Measurements from ENCODE around the gene ADCY9.
"Not testable (repeated sequence)": the region's sequence is repeated elsewhere in the genome, so short reads cannot be mapped to it uniquely, and the experiment has no call there.

The ADCY9 gene

GRCh38 chr16:3961449-3961849 is 154.8 kb downstream of the ADCY9 start:
- no peaks in the 10 kb centered on the region for H3K27me3 ChIP-seq (ENCODE audit: control insufficient read depth, insufficient read depth, low read length)
- peaks cover 8% of the 10 kb centered on the region for H3K4me1 ChIP-seq (ENCODE audit: control insufficient read depth, insufficient read depth, low read length)
- peak overlapping the region; percentile 73 for H3K4me3 ChIP-seq (ENCODE audit: low read length)
- no peaks in the 10 kb centered on the region for H3K9me3 ChIP-seq (replicated peaks; ENCODE audit: low read length)
- H3K36me3 ChIP-seq (ENCODE audit: insufficient read depth, low read length), result peaks cover 10% of the 10 kb centered on the region
- peak overlapping the region; percentile 85 for H3K9ac ChIP-seq (ENCODE audit: low read depth, low read length)
- peak overlapping the region; percentile 92 for H3K4me2 ChIP-seq (ENCODE audit: low read length)

GRCh38 chr16:3959926-3960590 is 156.2 kb downstream of the ADCY9 start:
- Histone ChIP-seq H3K4me3 (ENCODE audit: low read length) (peak overlapping the region; percentile 73), H3K4me2 (ENCODE audit: low read length) (peak overlapping the region; percentile 92), H3K9ac (ENCODE audit: low read depth, low read length) (peak overlapping the region; percentile 85)
- not testable (repeated sequence) for H3K9me3 ChIP-seq (replicated peaks; ENCODE audit: low read length); H3K4me1 ChIP-seq (ENCODE audit: control insufficient read depth, insufficient read depth, low read length); H3K27me3 ChIP-seq (ENCODE audit: control insufficient read depth, insufficient read depth, low read length); H3K36me3 ChIP-seq (ENCODE audit: insufficient read depth, low read length)

- H3K9ac ChIP-seq (ENCODE audit: low read depth, low read length), result no peak overlapping the region
- H3K4me1 ChIP-seq (ENCODE audit: control insufficient read depth, insufficient read depth, low read length), result peaks cover 17% of the 10 kb centered on the region
- H3K27me3 ChIP-seq (ENCODE audit: control insufficient read depth, insufficient read depth, low read length), result no peaks in the 10 kb centered on the region
- no peak overlapping the region for H3K4me3 ChIP-seq (ENCODE audit: low read length)
- no peak overlapping the region for H3K4me2 ChIP-seq (ENCODE audit: low read length)
- no peaks in the 10 kb centered on the region for H3K9me3 ChIP-seq (replicated peaks; ENCODE audit: low read length)
- H3K36me3 ChIP-seq (ENCODE audit: insufficient read depth, low read length), result no peaks in the 10 kb centered on the region
Observed at GRCh38 chr16:3959148-3959547, 157.1 kb downstream of the ADCY9 start.

- Histone ChIP-seq H3K4me3 (ENCODE audit: low read length) (no peak overlapping the region), H3K27me3 (ENCODE audit: control insufficient read depth, insufficient read depth, low read length) (peaks cover 3% of the 10 kb centered on the region), H3K9me3 (replicated peaks; ENCODE audit: low read length) (no peaks in the 10 kb centered on the region), H3K9ac (ENCODE audit: low read depth, low read length) (no peak overlapping the region), H3K4me1 (ENCODE audit: control insufficient read depth, insufficient read depth, low read length) (peaks cover 24% of the 10 kb centered on the region), H3K4me2 (ENCODE audit: low read length) (no peak overlapping the region), H3K36me3 (ENCODE audit: insufficient read depth, low read length) (no peaks in the 10 kb centered on the region)
Observed at GRCh38 chr16:3957344-3957980, 158.8 kb downstream of the ADCY9 start.

GRCh38 chr16:3954411-3954921 is 161.8 kb downstream of the ADCY9 start:
- Histone ChIP-seq H3K4me2 (ENCODE audit: low read length) (no peak overlapping the region), H3K9me3 (replicated peaks; ENCODE audit: low read length) (no peaks in the 10 kb centered on the region), H3K4me3 (ENCODE audit: low read length) (no peak overlapping the region), H3K27me3 (ENCODE audit: control insufficient read depth, insufficient read depth, low read length) (peaks cover 3% of the 10 kb centered on the region), H3K4me1 (ENCODE audit: control insufficient read depth, insufficient read depth, low read length) (peaks cover 44% of the 10 kb centered on the region), H3K9ac (ENCODE audit: low read depth, low read length) (no peak overlapping the region), H3K36me3 (ENCODE audit: insufficient read depth, low read length) (no peaks in the 10 kb centered on the region)

- Histone ChIP-seq H3K9me3 (replicated peaks; ENCODE audit: low read length) (no peaks in the 10 kb centered on the region), H3K9ac (ENCODE audit: low read depth, low read length) (no peak overlapping the region), H3K27me3 (ENCODE audit: control insufficient read depth, insufficient read depth, low read length) (peaks cover 3% of the 10 kb centered on the region)
Observed at GRCh38 chr16:3953728-3954410, 162.4 kb downstream of the ADCY9 start.

GRCh38 chr16:3952737-3953131 is 163.5 kb downstream of the ADCY9 start:
- H3K4me1 ChIP-seq (ENCODE audit: control insufficient read depth, insufficient read depth, low read length), result peaks cover 55% of the 10 kb centered on the region
- H3K9ac ChIP-seq (ENCODE audit: low read depth, low read length), result no peak overlapping the region
- peak overlapping the region; percentile 79 for H3K4me2 ChIP-seq (ENCODE audit: low read length)
- H3K36me3 ChIP-seq (ENCODE audit: insufficient read depth, low read length), result no peaks in the 10 kb centered on the region
- peak overlapping the region; percentile 14 for H3K4me3 ChIP-seq (ENCODE audit: low read length)
- no peaks in the 10 kb centered on the region for H3K9me3 ChIP-seq (replicated peaks; ENCODE audit: low read length)
- peaks cover 3% of the 10 kb centered on the region for H3K27me3 ChIP-seq (ENCODE audit: control insufficient read depth, insufficient read depth, low read length)

More at GRCh38 chr16:3953728-3954410, 162.4 kb downstream of the ADCY9 start:
- no peak overlapping the region for H3K4me3 ChIP-seq (ENCODE audit: low read length)
- H3K36me3 ChIP-seq (ENCODE audit: insufficient read depth, low read length), result no peaks in the 10 kb centered on the region
- H3K4me2 ChIP-seq (ENCODE audit: low read length), result no peak overlapping the region
- H3K4me1 ChIP-seq (ENCODE audit: control insufficient read depth, insufficient read depth, low read length), result peaks cover 50% of the 10 kb centered on the region

- Histone ChIP-seq H3K36me3 (ENCODE audit: insufficient read depth, low read length) (no peaks in the 10 kb centered on the region), H3K9me3 (replicated peaks; ENCODE audit: low read length) (no peaks in the 10 kb centered on the region), H3K4me1 (ENCODE audit: control insufficient read depth, insufficient read depth, low read length) (peaks cover 55% of the 10 kb centered on the region), H3K27me3 (ENCODE audit: control insufficient read depth, insufficient read depth, low read length) (peaks cover 3% of the 10 kb centered on the region), H3K4me2 (ENCODE audit: low read length) (peak overlapping the region; percentile 79), H3K9ac (ENCODE audit: low read depth, low read length) (peak overlapping the region; percentile 74), H3K4me3 (ENCODE audit: low read length) (peak overlapping the region; percentile 47)
Observed at GRCh38 chr16:3951861-3952736, 164.1 kb downstream of the ADCY9 start.

GRCh38 chr16:3951380-3951779 is 164.9 kb downstream of the ADCY9 start:
- Histone ChIP-seq H3K9ac (ENCODE audit: low read depth, low read length) (peak overlapping the region; percentile 74), H3K4me2 (ENCODE audit: low read length) (peak overlapping the region; percentile 79), H3K4me3 (ENCODE audit: low read length) (peak overlapping the region; percentile 47), H3K4me1 (ENCODE audit: control insufficient read depth, insufficient read depth, low read length) (peaks cover 62% of the 10 kb centered on the region)
- not testable (repeated sequence) for H3K36me3 ChIP-seq (ENCODE audit: insufficient read depth, low read length); H3K9me3 ChIP-seq (replicated peaks; ENCODE audit: low read length); H3K27me3 ChIP-seq (ENCODE audit: control insufficient read depth, insufficient read depth, low read length)

- Histone ChIP-seq H3K9ac (ENCODE audit: low read depth, low read length) (peak overlapping the region; percentile 74), H3K36me3 (ENCODE audit: insufficient read depth, low read length) (no peaks in the 10 kb centered on the region), H3K27me3 (ENCODE audit: control insufficient read depth, insufficient read depth, low read length) (peaks cover 3% of the 10 kb centered on the region), H3K4me1 (ENCODE audit: control insufficient read depth, insufficient read depth, low read length) (peaks cover 68% of the 10 kb centered on the region), H3K4me3 (ENCODE audit: low read length) (peak overlapping the region; percentile 53), H3K9me3 (replicated peaks; ENCODE audit: low read length) (no peaks in the 10 kb centered on the region), H3K4me2 (ENCODE audit: low read length) (peak overlapping the region; percentile 79)
Observed at GRCh38 chr16:3950343-3951193, 165.7 kb downstream of the ADCY9 start.
